Measurements from ENCODE around the gene TAF6.
A peak's percentile ranks its signal among the peaks of the same experiment; 100 is the strongest.
"Not testable (repeated sequence)": the region's sequence is repeated elsewhere in the genome, so short reads cannot be mapped to it uniquely, and the experiment has no call there.

TAF6 gene

GRCh38 chr7:100148559-100149328, 29.6 kb upstream of the TAF6 start, which contains the start of gene LAMTOR4:
LAMTOR4 (plus strand) TSS chr7:100148918; CDS start chr7:100148973, 55 bp downstream.
- Histone ChIP-seq H3K18ac (ENCODE audit: low read depth in 1 of 2, low read length in 2 of 2) (peak within 1 kb of the TSS; percentile 41 to 96), H3K9me3 (ENCODE audit: control insufficient read depth, low read length) (no peaks in the 10 kb centered on the region), H2AFZ (ENCODE audit: low read depth, low read length) (peak within 1 kb of the TSS; percentile 94), H2AK5ac (ENCODE audit: low read length, severe bottlenecking) (peak within 1 kb of the TSS; percentile 53), H3K4me3 (ENCODE audit: insufficient read depth in 1 of 2, low read depth in 1 of 2, low read length in 2 of 2) (peak within 1 kb of the TSS; percentile 82 to 93), H3K4ac (ENCODE audit: low read depth in 1 of 2, low read length in 2 of 2) (peak within 1 kb of the TSS; percentile 61 to 90), H3K14ac (ENCODE audit: low read length in 2 of 2) (peak within 1 kb of the TSS in 1 of 2 experiments; percentile 98), H3K4me2 (ENCODE audit: low read length, poor library complexity, severe bottlenecking) (peak within 1 kb of the TSS; percentile 82), H3K4me1 (ENCODE audit: control insufficient read depth, insufficient read depth, low read depth, low read length) (peaks cover 9% of the 10 kb centered on the region), H3K79me1 (replicated peaks; ENCODE audit: low read length, poor library complexity, severe bottlenecking) (peaks cover 12% of the 10 kb centered on the region), H3K27me3 (ENCODE audit: control insufficient read depth in 1 of 2, insufficient read depth in 1 of 2, low read length in 2 of 2) (no peaks in the 10 kb centered on the region), H2BK12ac (ENCODE audit: low read length in 2 of 2) (peak within 1 kb of the TSS in 1 of 2 experiments; percentile 42), H2BK120ac (ENCODE audit: low read depth, low read length) (peak within 1 kb of the TSS; percentile 23), H3K23ac (ENCODE audit: low read length in 2 of 2) (peak within 1 kb of the TSS in 1 of 2 experiments; percentile 84), H4K91ac (ENCODE audit: low read length) (peak within 1 kb of the TSS; percentile 90), H2BK15ac (ENCODE audit: low read depth, poor library complexity, severe bottlenecking) (peak within 1 kb of the TSS; percentile 8), H4K8ac (ENCODE audit: low read length) (peak within 1 kb of the TSS; percentile 96), H3K36me3 (ENCODE audit: control insufficient read depth in 1 of 2, insufficient read depth in 2 of 2, low read depth in 1 of 2, low read length in 2 of 2) (peaks cover 12 to 21% of the 10 kb centered on the region in 2 experiments), H2BK5ac (ENCODE audit: low read depth, low read length, poor library complexity, severe bottlenecking) (no peak within 1 kb of the TSS), H3K27ac (ENCODE audit: low read length, poor library complexity, severe bottlenecking) (peak within 1 kb of the TSS; percentile 45), H3K9ac (ENCODE audit: low read length) (peak within 1 kb of the TSS; percentile 93)
- DNase-seq, result peak; percentile 99
- WGBS, result under 1% methylated on average over 43 of the region's 46 CpGs

- Histone ChIP-seq H2AK5ac (ENCODE audit: low read length, severe bottlenecking) (peak overlapping the region; percentile 53), H2BK15ac (ENCODE audit: low read depth, poor library complexity, severe bottlenecking) (no peak overlapping the region), H4K8ac (ENCODE audit: low read length) (peak overlapping the region; percentile 96), H3K9me3 (ENCODE audit: control insufficient read depth, low read length) (no peaks in the 10 kb centered on the region), H2AFZ (ENCODE audit: low read depth, low read length) (peak overlapping the region; percentile 94), H3K79me1 (replicated peaks; ENCODE audit: low read length, poor library complexity, severe bottlenecking) (peaks cover 12% of the 10 kb centered on the region), H4K91ac (ENCODE audit: low read length) (peak overlapping the region; percentile 90), H3K4me1 (ENCODE audit: control insufficient read depth, insufficient read depth, low read depth, low read length) (peaks cover 9% of the 10 kb centered on the region), H3K9ac (ENCODE audit: low read length) (peak overlapping the region; percentile 93), H3K4ac (ENCODE audit: low read depth in 1 of 2, low read length in 2 of 2) (peak overlapping the region in 1 of 2 experiments; percentile 90), H2BK12ac (ENCODE audit: low read length in 2 of 2) (peak overlapping the region in 1 of 2 experiments; percentile 42), H3K27ac (ENCODE audit: low read length, poor library complexity, severe bottlenecking) (peak overlapping the region; percentile 45), H3K14ac (ENCODE audit: low read length in 2 of 2) (no peak overlapping the region), H2BK5ac (ENCODE audit: low read depth, low read length, poor library complexity, severe bottlenecking) (no peak overlapping the region), H3K18ac (ENCODE audit: low read depth in 1 of 2, low read length in 2 of 2) (peak overlapping the region; percentile 41 to 73), H3K23ac (ENCODE audit: low read length in 2 of 2) (no peak overlapping the region), H3K4me2 (ENCODE audit: low read length, poor library complexity, severe bottlenecking) (peak overlapping the region; percentile 81), H3K36me3 (ENCODE audit: control insufficient read depth in 1 of 2, insufficient read depth in 2 of 2, low read depth in 1 of 2, low read length in 2 of 2) (peaks cover 6 to 15% of the 10 kb centered on the region in 2 experiments), H2BK120ac (ENCODE audit: low read depth, low read length) (no peak overlapping the region), H3K27me3 (ENCODE audit: control insufficient read depth in 1 of 2, insufficient read depth in 1 of 2, low read length in 2 of 2) (no peaks in the 10 kb centered on the region), H3K4me3 (ENCODE audit: insufficient read depth in 1 of 2, low read depth in 1 of 2, low read length in 2 of 2) (peak overlapping the region in 1 of 2 experiments; percentile 93)
- 59% methylated on average over 7 of the region's 14 CpGs for WGBS
- no peak for DNase-seq
Measured at GRCh38 chr7:100148225-100148558, 29.0 kb upstream of the TAF6 start.

GRCh38 chr7:100147278-100147677, 28.1 kb upstream of the TAF6 start:
- Histone ChIP-seq H2BK12ac (ENCODE audit: low read length in 2 of 2) (no peak overlapping the region), H2BK120ac (ENCODE audit: low read depth, low read length) (no peak overlapping the region)

GRCh38 chr7:100146350-100146749, 27.2 kb upstream of the TAF6 start:
- not testable (repeated sequence) for H4K91ac ChIP-seq (ENCODE audit: low read length); H4K8ac ChIP-seq (ENCODE audit: low read length); H2BK5ac ChIP-seq (ENCODE audit: low read depth, low read length, poor library complexity, severe bottlenecking); H2BK15ac ChIP-seq (ENCODE audit: low read depth, poor library complexity, severe bottlenecking); H3K4me2 ChIP-seq (ENCODE audit: low read length, poor library complexity, severe bottlenecking); H2BK12ac ChIP-seq (ENCODE audit: low read length in 2 of 2); H3K18ac ChIP-seq (ENCODE audit: low read depth in 1 of 2, low read length in 2 of 2); H3K27ac ChIP-seq (ENCODE audit: low read length, poor library complexity, severe bottlenecking); H3K23ac ChIP-seq (ENCODE audit: low read length in 2 of 2); H2AK5ac ChIP-seq (ENCODE audit: low read length, severe bottlenecking); H3K4me3 ChIP-seq (ENCODE audit: insufficient read depth in 1 of 2, low read depth in 1 of 2, low read length in 2 of 2); H2AFZ ChIP-seq (ENCODE audit: low read depth, low read length); H2BK120ac ChIP-seq (ENCODE audit: low read depth, low read length); H3K36me3 ChIP-seq (ENCODE audit: control insufficient read depth in 1 of 2, insufficient read depth in 2 of 2, low read depth in 1 of 2, low read length in 2 of 2); H3K14ac ChIP-seq (ENCODE audit: low read length in 2 of 2); H3K27me3 ChIP-seq (ENCODE audit: control insufficient read depth in 1 of 2, insufficient read depth in 1 of 2, low read length in 2 of 2); H3K9me3 ChIP-seq (ENCODE audit: control insufficient read depth, low read length); H3K9ac ChIP-seq (ENCODE audit: low read length); H3K79me1 ChIP-seq (replicated peaks; ENCODE audit: low read length, poor library complexity, severe bottlenecking); DNase-seq; H3K4me1 ChIP-seq (ENCODE audit: control insufficient read depth, insufficient read depth, low read depth, low read length); H3K4ac ChIP-seq (ENCODE audit: low read depth in 1 of 2, low read length in 2 of 2)
- 96% methylated on average over 4 of the region's 4 CpGs for WGBS

More at GRCh38 chr7:100147278-100147677, 28.1 kb upstream of the TAF6 start:
- WGBS, result 100% methylated on average over 1 of the region's 2 CpGs
- Histone ChIP-seq H3K23ac (ENCODE audit: low read length in 2 of 2) (no peak overlapping the region), H3K9me3 (ENCODE audit: control insufficient read depth, low read length) (no peaks in the 10 kb centered on the region), H3K4me3 (ENCODE audit: insufficient read depth in 1 of 2, low read depth in 1 of 2, low read length in 2 of 2) (no peak overlapping the region), H3K27me3 (ENCODE audit: control insufficient read depth in 1 of 2, insufficient read depth in 1 of 2, low read length in 2 of 2) (no peaks in the 10 kb centered on the region), H2AK5ac (ENCODE audit: low read length, severe bottlenecking) (no peak overlapping the region), H3K79me1 (replicated peaks; ENCODE audit: low read length, poor library complexity, severe bottlenecking) (peaks cover 10% of the 10 kb centered on the region), H3K4me2 (ENCODE audit: low read length, poor library complexity, severe bottlenecking) (no peak overlapping the region), H2BK15ac (ENCODE audit: low read depth, poor library complexity, severe bottlenecking) (no peak overlapping the region), H2AFZ (ENCODE audit: low read depth, low read length) (no peak overlapping the region), H3K36me3 (ENCODE audit: control insufficient read depth in 1 of 2, insufficient read depth in 2 of 2, low read depth in 1 of 2, low read length in 2 of 2) (peaks cover 5 to 9% of the 10 kb centered on the region in 2 experiments), H3K4ac (ENCODE audit: low read depth in 1 of 2, low read length in 2 of 2) (no peak overlapping the region), H3K14ac (ENCODE audit: low read length in 2 of 2) (no peak overlapping the region), H3K4me1 (ENCODE audit: control insufficient read depth, insufficient read depth, low read depth, low read length) (peaks cover 9% of the 10 kb centered on the region), H3K9ac (ENCODE audit: low read length) (no peak overlapping the region), H3K18ac (ENCODE audit: low read depth in 1 of 2, low read length in 2 of 2) (no peak overlapping the region), H3K27ac (ENCODE audit: low read length, poor library complexity, severe bottlenecking) (no peak overlapping the region), H4K8ac (ENCODE audit: low read length) (no peak overlapping the region), H2BK5ac (ENCODE audit: low read depth, low read length, poor library complexity, severe bottlenecking) (no peak overlapping the region), H4K91ac (ENCODE audit: low read length) (no peak overlapping the region)
- DNase-seq, result no peak
